K562 (cell line): ENCODE results near the gene CUX1. TPM values are rescaled to one million over a fixed set of nuclear protein-coding genes. Genes with fewer than 3 reads are reported as not detected.

Source experiments
- ATAC-seq: fragments of 200-7000 bp; cut with Tn5 transposase; 3 replicates; pipeline ENCODE4 v1.9.1; 2020; ENCODE audit warnings: moderate library complexity
- BruUV-seq: library from RNA; stranded (reverse); fragments of 400-500 nt; replicated peaks from 2 replicates; lab custom pipeline; 2021; lab: Mats Ljungman, UMichigan
- CTCF ChIA-PET: fragments of 300-600 bp; formaldehyde crosslinking; extraction: SDS; loops from one replicate; lab custom pipeline; 2021; ENCODE audit warnings: low intra/inter-chr PET ratio; lab: Yijun Ruan, JAX
- POLR2A ChIA-PET: fragments of 300-600, 350-650 bp; sonication (Branson Sonifier 250); formaldehyde crosslinking; extraction: SDS; loops from one replicate; lab custom pipeline; 2021; ENCODE audit warnings: antibody characterized with exemption, inconsistent platforms; lab: Yijun Ruan, JAX
- DNase-seq, 4 experiments: peaks; one replicate each; pipeline versions ENCODE4 v3.0.0 to v3.0.0-alpha.2; 2011 to 2018; ENCODE audit warnings: low spot score in 3 of 4, mixed read lengths in 3 of 4; ENCODE audit errors: extremely low read depth in 1 of 4
- FAIRE-seq: peaks from 2 replicates; lab custom pipeline; 2011; peaks lifted over from hg19 to GRCh38; lab: Jason Lieb, UNC
- H2AFZ ChIP-seq: 2 replicates; pipeline ENCODE4 v1.6.0; 2011; ENCODE audit warnings: low read depth, low read length, control low read depth, inconsistent platforms
- H3K27ac ChIP-seq: fragments of 200-600 bp; 3 replicates; pipeline ENCODE4 v1.8.0; 2011; ENCODE audit warnings: low read depth, mild to moderate bottlenecking, control low read depth, inconsistent platforms, low read length, moderate library complexity, mixed read lengths; ENCODE audit errors: extremely low read depth
- H3K27me3 ChIP-seq, 2 experiments: fragments of 300-600 bp in 1 of 2; 2 replicates in 1 of 2; 3 replicates in 1 of 2; pipeline versions ENCODE4 v1.6.0 to v1.8.0; 2011; ENCODE audit warnings: inconsistent platforms in 2 of 2, low read length in 2 of 2, mild to moderate bottlenecking in 1 of 2, mixed read lengths in 1 of 2, moderate library complexity in 1 of 2; ENCODE audit not compliant: control insufficient read depth in 2 of 2, insufficient read depth in 2 of 2
- H3K36me3 ChIP-seq: fragments of 300-600 bp; 3 replicates; pipeline ENCODE4 v1.8.0; 2011; ENCODE audit warnings: mild to moderate bottlenecking, low read length, inconsistent platforms; ENCODE audit not compliant: control insufficient read depth, insufficient read depth
- H3K4me1 ChIP-seq, 2 experiments: fragments of 200-600 bp in 1 of 2; replicated peaks in 1 of 2; 2 replicates in 1 of 2; 3 replicates in 1 of 2; pipeline versions ENCODE4 v1.5.1 to v1.8.0; 2011; ENCODE audit warnings: inconsistent platforms in 2 of 2, low read length in 2 of 2, mild to moderate bottlenecking in 1 of 2, mixed read lengths in 1 of 2, moderate library complexity in 1 of 2; ENCODE audit not compliant: control insufficient read depth in 2 of 2, insufficient read depth in 2 of 2
- H3K4me2 ChIP-seq: 2 replicates; pipeline ENCODE4 v1.6.1; 2011; ENCODE audit warnings: low read length, control low read depth, inconsistent platforms, mixed read lengths; ENCODE audit not compliant: insufficient read depth
- H3K4me3 ChIP-seq: fragments of 200-600 bp; sonication (generic), shearing (Covaris generic); 2 replicates; pipeline ENCODE4 v1.5.1; 2016; ENCODE audit warnings: control low read depth, inconsistent platforms
- H3K79me2 ChIP-seq: fragments of 200-600 bp; 3 replicates; pipeline ENCODE4 v1.8.0; 2011; ENCODE audit warnings: low read length, inconsistent platforms; ENCODE audit not compliant: control insufficient read depth, insufficient read depth
- H3K9ac ChIP-seq, 2 experiments: 2 replicates each; pipeline versions ENCODE4 v1.6.0 to v1.6.1; 2011; ENCODE audit warnings: low read depth in 2 of 2, low read length in 2 of 2, control low read depth in 1 of 2, inconsistent platforms in 1 of 2, mild to moderate bottlenecking in 1 of 2, mixed read lengths in 1 of 2; ENCODE audit not compliant: insufficient read depth in 1 of 2
- H3K9me1 ChIP-seq: one replicate; pipeline ENCODE4 v1.6.0; 2011; ENCODE audit warnings: inconsistent platforms, mild to moderate bottlenecking, low read length, moderate library complexity; ENCODE audit not compliant: control insufficient read depth, insufficient read depth
- H3K9me3 ChIP-seq: replicated peaks from 2 replicates; pipeline ENCODE4 v1.5.1; 2011; ENCODE audit warnings: low read depth, low read length, inconsistent platforms; ENCODE audit not compliant: control insufficient read depth, insufficient read depth
- H4K20me1 ChIP-seq: replicated peaks from 2 replicates; pipeline ENCODE4 v1.6.1; 2011; ENCODE audit warnings: low read length, inconsistent platforms, mixed read lengths; ENCODE audit not compliant: control insufficient read depth, insufficient read depth
- ATF1 ChIP-seq, 2 experiments: fragments of 450-650 bp in 1 of 2; IDR thresholded peaks; 2 replicates each; pipeline ENCODE4 v1.6.1; 2016; ENCODE audit warnings: missing compliant biosample characterization in 1 of 2, missing genetic modification characterization in 1 of 2
- BCL6 ChIP-seq: fragments of 250-450 bp; sonication (Bioruptor Pico); IDR thresholded peaks from 2 replicates; pipeline ENCODE4 v1.4.0; 2020
- CTBP1 ChIP-seq: fragments of 450-650 bp; IDR thresholded peaks from 2 replicates; pipeline ENCODE4 v1.6.1; 2016; ENCODE audit warnings: borderline replicate concordance
- EGR1 ChIP-seq: fragments of 450-650 bp; conservative IDR thresholded peaks from 2 replicates; pipeline ENCODE4 v1.6.1; 2017; ENCODE audit warnings: mild to moderate bottlenecking
- GTF2E2 ChIP-seq: fragments of 200-800 bp; sonication (Bioruptor generic); IDR thresholded peaks from 2 replicates; pipeline ENCODE4 v1.6.1; 2016; ENCODE audit warnings: missing genetic modification characterization, missing compliant biosample characterization
- KDM4B ChIP-seq, 2 experiments: fragments of 450-650 bp in 1 of 2; sonication (generic) in 1 of 2; IDR thresholded peaks; 2 replicates each; pipeline ENCODE4 v1.6.1; 2016 to 2017; ENCODE audit warnings: borderline replicate concordance in 2 of 2, antibody characterized with exemption in 1 of 2, low read depth in 1 of 2, mild to moderate bottlenecking in 1 of 2
- POLR3G ChIP-seq: IDR thresholded peaks from 2 replicates; pipeline ENCODE4 v1.6.1; 2011; ENCODE audit not compliant: insufficient read length, insufficient replicate concordance; ENCODE audit errors: extremely low read depth
- RAD51 ChIP-seq: fragments of 450-650 bp; IDR thresholded peaks from 2 replicates; pipeline ENCODE4 v1.7.1; 2016; ENCODE audit warnings: low read depth, mild to moderate bottlenecking, borderline replicate concordance
- RBBP5 ChIP-seq: fragments of 200-600 bp; sonication (generic); IDR thresholded peaks from 2 replicates; pipeline ENCODE4 v1.6.1; 2012; ENCODE audit warnings: borderline replicate concordance, mild to moderate bottlenecking, low read length, control low read depth, inconsistent platforms; ENCODE audit not compliant: insufficient read depth, poor library complexity, severe bottlenecking
- RNF2 ChIP-seq: sonication (generic); IDR thresholded peaks from 2 replicates; pipeline ENCODE4 v1.6.1; 2016
- SPI1 ChIP-seq: IDR thresholded peaks from 2 replicates; pipeline ENCODE4 v1.6.1; 2011; ENCODE audit warnings: low read depth, low read length, control low read depth, borderline replicate concordance
- YY1 ChIP-seq, 3 experiments: IDR thresholded peaks; 2 replicates each; pipeline ENCODE4 v1.6.1; 2011; ENCODE audit warnings: low read length in 2 of 3, mild to moderate bottlenecking in 2 of 3, moderate library complexity in 2 of 3, borderline replicate concordance in 1 of 3, control low read depth in 1 of 3, low read depth in 1 of 3; ENCODE audit not compliant: insufficient read depth in 3 of 3, insufficient replicate concordance in 2 of 3, control insufficient read depth in 1 of 3, insufficient read length in 1 of 3; ENCODE audit errors: extremely low read depth in 1 of 3
- ZBTB7A ChIP-seq: IDR thresholded peaks from 2 replicates; pipeline ENCODE4 v1.6.1; 2011; ENCODE audit warnings: low read depth, mild to moderate bottlenecking, low read length, moderate library complexity, borderline replicate concordance; ENCODE audit not compliant: control insufficient read depth
- ZFPM2 ChIP-seq: fragments of 250-450 bp; sonication (Bioruptor Pico); IDR thresholded peaks from 2 replicates; pipeline ENCODE4 v1.5.1; 2022; ENCODE audit warnings: mild to moderate bottlenecking
- ZKSCAN1 ChIP-seq: fragments of 150-350 bp; IDR thresholded peaks from 2 replicates; pipeline ENCODE4 v1.6.1; 2016; ENCODE audit warnings: low read depth, low read length
- ZNF184 ChIP-seq: sonication (generic); formaldehyde crosslinking; IDR thresholded peaks from 2 replicates; pipeline ENCODE4 v1.5.0; 2020; ENCODE audit warnings: missing genetic modification reagents
- ZNF263 ChIP-seq: sonication (generic); formaldehyde crosslinking; IDR thresholded peaks from 2 replicates; pipeline ENCODE4 v1.8.0; 2022; ENCODE audit warnings: mild to moderate bottlenecking, missing genetic modification reagents, borderline replicate concordance
- WGBS: fragments of 100-300 bp; shearing (Covaris generic); methylation state at CpG from one replicate; pipeline ENCODE4 v1.1.6; 2016; ENCODE audit warnings: low coverage, mixed read lengths; ENCODE audit not compliant: insufficient coverage; ENCODE audit errors: missing lambda C conversion rate; 5-methylcytosine and 5-hydroxymethylcytosine counted together
- in situ Hi-C: fragments of 300-500 bp; cut with MboI; formaldehyde crosslinking; loops from 4 replicates; pipeline ENCODE4 v1.15.0; 2018; ENCODE audit warnings: inconsistent platforms, mixed read lengths
- intact Hi-C: fragments of 100-400 bp; cut with micrococcal nuclease; formaldehyde crosslinking; loops from 2 replicates; pipeline ENCODE4 v1.14.2; 2022
- polyA plus RNA-seq, 8 experiments: library from polyadenylated mRNA; depleted of rRNA in 4 of 8; stranded (reverse) in 5 of 8; unstranded in 3 of 8; fragments of >200 nt; fragmentation: Nextera tagmentation in 2 of 8; fragmentation: Illumina TruSeq in 1 of 8; extraction: Ambion mirVana in 2 of 8; extraction: Trizol in 1 of 8; gene quantifications; 2 replicates each; pipeline versions ENCODE4 v1.2.1 to v1.2.3, GENCODE V29; 2011 to 2014; ENCODE audit warnings: inconsistent platforms in 1 of 8, missing spikeins in 1 of 8
- total RNA-seq, 7 experiments: library from RNA; depleted of rRNA in 6 of 7; stranded (reverse); fragments of >200 nt in 6 of 7; fragmentation: Illumina TruSeq in 2 of 7; extraction: Trizol in 2 of 7; gene quantifications; 2 replicates each; pipeline versions ENCODE4 v1.2.1 to v1.2.3, GENCODE V29; 2011 to 2021; ENCODE audit warnings: low replicate concordance in 1 of 7
- TF ChIP-seq, protein P1 (sequence below): sonication (generic); formaldehyde crosslinking; IDR thresholded peaks from 2 replicates; pipeline ENCODE4 v1.8.0; 2022; ENCODE audit warnings: missing genetic modification reagents, mild to moderate bottlenecking, moderate library complexity, borderline replicate concordance

CUX1 gene
- total and polyA plus RNA-seq, 9 of the 15 experiments (the other 6 are each of a cell fraction or from before 2014, with no cell fraction given): 3.6 to 55.3 (median 25.2) TPM

DNA sequence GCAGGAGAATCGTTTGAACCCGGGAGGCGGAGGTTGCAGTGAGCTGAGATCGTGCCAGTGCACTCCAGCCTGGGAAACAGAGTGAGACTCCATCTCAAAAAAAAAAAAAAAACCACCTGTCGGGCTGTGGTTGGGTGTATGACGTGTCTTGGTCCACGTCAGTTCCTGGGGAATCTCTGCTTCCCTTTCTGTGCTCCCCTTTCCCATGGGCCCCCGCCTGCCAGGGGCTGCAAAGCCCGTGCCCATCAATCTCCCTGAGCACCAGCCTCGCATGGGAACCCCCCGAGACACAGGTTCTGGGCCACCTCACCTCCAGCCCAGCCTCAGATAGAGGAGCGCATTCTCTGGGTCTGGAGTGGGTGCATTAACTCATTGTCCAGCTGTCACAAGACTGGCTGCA, 467.0 kb downstream of the CUX1 start (continued):
- TF ChIP-seq ZNF184: no peak
- TF ChIP-seq ZFPM2 (CRISPR knock-in tag): no peak
- TF ChIP-seq ATF1 (CRISPR knock-in tag; IDR thresholded peaks at IDR 0.05): no peak
- peak; percentile 44 for TF ChIP-seq ATF1 (tag; IDR thresholded peaks at IDR 0.05)
- TF ChIP-seq KDM4B (IDR thresholded peaks at IDR 0.05; ENCODE audit: borderline replicate concordance in 2 of 2, low read depth in 1 of 2): 0 out of 4 replicates have a peak, but pooled peaks of 1 of the 2 experiments have one; percentile 2
- no peak for TF ChIP-seq YY1 (IDR thresholded peaks at IDR 0.05; ENCODE audit: borderline replicate concordance in 1 of 3, control insufficient read depth in 1 of 3, extremely low read depth in 1 of 3, insufficient read depth in 3 of 3, insufficient read length in 1 of 3, insufficient replicate concordance in 2 of 3, low read depth in 1 of 3, low read length in 2 of 3)
- no peak for TF ChIP-seq GTF2E2 (tag)
- TF ChIP-seq ZKSCAN1: no peak
- TF ChIP-seq POLR3G: no peak

DNA sequence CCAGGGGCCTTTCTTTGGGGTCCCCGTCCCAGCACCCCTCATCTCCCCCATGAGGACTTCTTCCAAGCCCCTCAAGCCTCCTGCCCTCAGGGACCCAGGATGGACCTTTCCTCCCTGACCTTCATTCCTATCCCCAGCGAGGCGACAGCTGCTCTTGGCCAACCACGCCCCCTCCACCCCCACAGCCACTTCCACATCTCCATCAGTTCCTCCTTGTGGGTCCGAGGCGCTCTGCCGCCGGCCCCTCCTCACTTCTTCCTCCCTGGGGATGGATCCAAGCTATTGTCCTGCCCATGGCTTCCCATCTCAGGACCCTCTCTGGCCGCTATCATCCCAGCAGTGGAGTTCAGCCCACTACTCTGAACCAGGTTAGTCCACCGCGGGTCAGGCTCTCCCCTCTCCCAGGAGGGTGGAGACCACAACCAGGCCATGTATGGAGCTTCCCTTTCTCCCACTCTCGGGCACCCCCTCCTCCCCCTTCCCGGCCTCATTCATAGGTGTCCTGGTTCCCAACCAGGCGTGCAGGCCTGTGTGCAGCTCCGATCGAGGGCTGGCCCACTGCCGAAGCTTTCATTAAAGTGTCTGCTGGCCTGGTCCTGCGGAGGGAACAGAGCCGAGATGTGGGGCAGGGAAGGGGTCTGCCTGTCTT, 467.6 kb downstream of the CUX1 start:
- no TSS peak for BruUV-seq
- TF ChIP-seq CTBP1 (peak; percentile 67; the same call in 1 of the 2 replicates), SPI1 (peak; percentile 78; the same call in 1 of the 2 replicates), ZBTB7A (peak; percentile 44; the same call in 1 of the 2 replicates), RNF2 (no peak), ZNF263 (no peak), RBBP5 (peak; percentile 39), EGR1 (peak; percentile 88), BCL6 (CRISPR knock-in tag) (no peak), RAD51 (no peak)
- TF ChIP-seq, protein P1, sequence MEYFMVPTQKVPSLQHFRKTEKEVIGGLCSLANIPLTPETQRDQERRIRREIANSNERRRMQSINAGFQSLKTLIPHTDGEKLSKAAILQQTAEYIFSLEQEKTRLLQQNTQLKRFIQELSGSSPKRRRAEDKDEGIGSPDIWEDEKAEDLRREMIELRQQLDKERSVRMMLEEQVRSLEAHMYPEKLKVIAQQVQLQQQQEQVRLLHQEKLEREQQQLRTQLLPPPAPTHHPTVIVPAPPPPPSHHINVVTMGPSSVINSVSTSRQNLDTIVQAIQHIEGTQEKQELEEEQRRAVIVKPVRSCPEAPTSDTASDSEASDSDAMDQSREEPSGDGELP (CRISPR knock-in tag): peak; percentile 53; the same call in 1 of the 2 replicates
- TF ChIP-seq, all 486 proteins: peak for 6
- Histone ChIP-seq H3K9ac (peak overlapping the region in 1 of 2 experiments; percentile 54; a peak in 1 of 4 replicates), H3K4me2 (peak overlapping the region; percentile 7; the same call in 1 of the 2 replicates), H3K4me1 (peaks cover 10 to 57% of the 10 kb centered on the region in 2 experiments; a peak in 4 of 5 replicates), H3K9me3 (no peaks in the 10 kb centered on the region), H3K4me3 (no peak overlapping the region), H3K36me3 (no peaks in the 10 kb centered on the region), H4K20me1 (peaks cover 25% of the 10 kb centered on the region), H2AFZ (no peak overlapping the region), H3K27ac (no peak overlapping the region), H3K9me1 (no peaks in the 10 kb centered on the region), H3K27me3 (peaks cover 20 to 43% of the 10 kb centered on the region in 2 experiments; a peak in 4 of 5 replicates), H3K79me2 (no peaks in the 10 kb centered on the region)
- DNase-seq (peak in 3 of 4 experiments; percentile 49 to 54 (median 53)), FAIRE-seq (peak; percentile 62), ATAC-seq (no peak)
- ChIA-PET CTCF (interaction anchor here (0.9 kb wide), 1 partner anchor 106 kb away, joined by 3 read pairs; no protein-coding TSS in a partner anchor), POLR2A (interaction anchor here (1.0 kb wide), 1 partner anchor 9 kb away, joined by 4 read pairs; no protein-coding TSS in a partner anchor)
- intact Hi-C loops: no loop called here
- in situ Hi-C loops: loop anchor here (5.0 kb wide), 2 partner anchors 37 to 107 kb away; no protein-coding TSS in a partner anchor
- 8% methylated on average over 19 of the region's 19 CpGs for WGBS
